Neural progenitor cell (in vitro differentiated cells): ENCODE results near the gene SLC12A7. TPM values are rescaled to one million over a fixed set of nuclear protein-coding genes. Genes with fewer than 3 reads are reported as not detected.

Experiments used
- DNase-seq: peaks from one replicate; pipeline ENCODE4 v3.0.0-alpha.2; 2016; ENCODE audit warnings: low spot score
- H2AFZ ChIP-seq: fragments of 200-600 bp; sonication (generic); replicated peaks from 2 replicates; pipeline ENCODE4 v1.6.1; 2016; ENCODE audit warnings: antibody characterized with exemption
- H3F3A ChIP-seq: fragments of 200-600 bp; sonication (generic); 2 replicates; pipeline ENCODE4 v1.6.1; 2016; ENCODE audit warnings: antibody characterized with exemption, low read depth
- H3K27ac ChIP-seq: fragments of 200-600 bp; sonication (generic); 2 replicates; pipeline ENCODE4 v1.5.1; 2016; ENCODE audit warnings: mild to moderate bottlenecking
- H3K27me3 ChIP-seq: fragments of 200-600 bp; sonication (generic); 2 replicates; pipeline ENCODE4 v1.6.1; 2016; ENCODE audit warnings: mild to moderate bottlenecking, moderate library complexity
- H3K36me3 ChIP-seq: fragments of 200-600 bp; sonication (generic); 2 replicates; pipeline ENCODE4 v1.5.1; 2016
- H3K4me1 ChIP-seq: fragments of 200-600 bp; sonication (generic); 2 replicates; pipeline ENCODE4 v1.6.1; 2016; ENCODE audit warnings: mixed run types
- H3K4me2 ChIP-seq: fragments of 200-600 bp; sonication (generic); 2 replicates; pipeline ENCODE4 v1.6.1; 2016
- H3K4me3 ChIP-seq: fragments of 200-600 bp; sonication (generic); 2 replicates; pipeline ENCODE4 v1.5.1; 2016
- H3K79me2 ChIP-seq: fragments of 200-600 bp; sonication (generic); 2 replicates; pipeline ENCODE4 v1.6.1; 2016; ENCODE audit warnings: low read depth
- H3K9ac ChIP-seq: fragments of 200-600 bp; sonication (generic); 2 replicates; pipeline ENCODE4 v1.6.1; 2016
- H3K9me3 ChIP-seq: fragments of 200-600 bp; sonication (generic); 2 replicates; pipeline ENCODE4 v1.5.1; 2016; ENCODE audit warnings: low read depth
- H4K20me1 ChIP-seq: fragments of 200-600 bp; sonication (generic); 2 replicates; pipeline ENCODE4 v1.6.1; 2016; ENCODE audit warnings: low read depth
- H3K27ac Mint-ChIP-seq: 3 replicates; pipeline ENCODE4 v1.8.0; 2021; ENCODE audit warnings: mixed read lengths
- H3K27me3 Mint-ChIP-seq: 2 replicates; pipeline ENCODE4 v1.8.0; 2022; ENCODE audit warnings: low read depth, mild to moderate bottlenecking, inconsistent platforms, moderate library complexity, mixed read lengths; ENCODE audit not compliant: insufficient read depth
- H3K36me3 Mint-ChIP-seq: 3 replicates; pipeline ENCODE4 v1.8.0; 2021; ENCODE audit warnings: mixed read lengths
- H3K4me1 Mint-ChIP-seq: 3 replicates; pipeline ENCODE4 v1.8.0; 2021; ENCODE audit warnings: mixed read lengths
- H3K4me3 Mint-ChIP-seq: 3 replicates; pipeline ENCODE4 v1.8.0; 2021; ENCODE audit warnings: mild to moderate bottlenecking, moderate library complexity, mixed read lengths
- H3K9me3 Mint-ChIP-seq: 3 replicates; pipeline ENCODE4 v1.8.0; 2020; ENCODE audit warnings: mixed read lengths
- EZH2 ChIP-seq: fragments of 200-600 bp; sonication (generic); IDR thresholded peaks from 2 replicates; pipeline ENCODE4 v1.6.1; 2017; ENCODE audit warnings: antibody characterized with exemption, mild to moderate bottlenecking, moderate library complexity
- EZH2phosphoT487 ChIP-seq: fragments of 200-600 bp; sonication (generic); IDR thresholded peaks from 2 replicates; pipeline ENCODE4 v1.6.1; 2017; ENCODE audit warnings: antibody characterized with exemption
- total RNA-seq: library from RNA; depleted of rRNA; stranded (reverse); fragments of >200 nt; gene quantifications from 2 replicates; pipeline ENCODE4 v1.2.3, GENCODE V29; 2015; ENCODE audit warnings: low replicate concordance
- TF ChIP-seq, protein P1 (sequence below): fragments of 200-600 bp; sonication (generic); IDR thresholded peaks from 2 replicates; pipeline ENCODE4 v1.5.1; 2017; ENCODE audit warnings: antibody characterized with exemption, mild to moderate bottlenecking

The SLC12A7 gene
- total RNA-seq, 1 donor from 2014 or later = 7.5 TPM

DNA sequence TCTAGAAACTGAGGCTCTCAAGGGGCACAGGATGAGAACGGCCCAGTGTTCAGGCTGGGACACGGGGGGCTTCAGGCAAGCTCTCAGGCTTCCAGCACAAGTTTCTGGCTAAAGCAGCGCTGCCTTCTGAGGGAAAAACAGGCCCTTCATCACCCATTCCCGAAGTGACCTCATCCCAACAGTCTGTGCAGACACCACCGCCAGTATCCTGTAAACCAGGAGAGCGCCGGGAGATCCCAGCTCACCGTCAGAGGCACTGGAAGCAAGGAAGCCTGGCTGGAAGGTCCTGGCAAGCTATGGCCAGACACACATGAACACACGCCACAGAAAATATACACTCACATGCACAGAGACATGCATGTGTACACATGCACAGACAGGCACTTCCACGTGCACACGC, 8.8 kb downstream of the SLC12A7 start:
- Histone ChIP-seq H3K79me2 (peaks cover 84% of the 10 kb centered on the region), H4K20me1 (peaks cover 90% of the 10 kb centered on the region), H2AFZ (no peak overlapping the region), H3K9me3 (no peaks in the 10 kb centered on the region), H3K27me3 (no peaks in the 10 kb centered on the region), H3K9ac (no peak overlapping the region), H3K27ac (peak overlapping the region; percentile 97), H3K4me3 (no peak overlapping the region), H3K4me1 (peaks cover 62% of the 10 kb centered on the region), H3K4me2 (peak overlapping the region; percentile 79), H3K36me3 (no peaks in the 10 kb centered on the region), H3F3A (peaks cover 38% of the 10 kb centered on the region)
- Mint-ChIP-seq H3K27ac (peak overlapping the region; percentile 7), H3K4me3 (peak overlapping the region; percentile 0), H3K27me3 (peaks cover 2% of the 10 kb centered on the region), H3K4me1 (peaks cover 49% of the 10 kb centered on the region), H3K9me3 (no peaks in the 10 kb centered on the region), H3K36me3 (no peaks in the 10 kb centered on the region)
- no peak for DNase-seq
- TF ChIP-seq, protein P1, sequence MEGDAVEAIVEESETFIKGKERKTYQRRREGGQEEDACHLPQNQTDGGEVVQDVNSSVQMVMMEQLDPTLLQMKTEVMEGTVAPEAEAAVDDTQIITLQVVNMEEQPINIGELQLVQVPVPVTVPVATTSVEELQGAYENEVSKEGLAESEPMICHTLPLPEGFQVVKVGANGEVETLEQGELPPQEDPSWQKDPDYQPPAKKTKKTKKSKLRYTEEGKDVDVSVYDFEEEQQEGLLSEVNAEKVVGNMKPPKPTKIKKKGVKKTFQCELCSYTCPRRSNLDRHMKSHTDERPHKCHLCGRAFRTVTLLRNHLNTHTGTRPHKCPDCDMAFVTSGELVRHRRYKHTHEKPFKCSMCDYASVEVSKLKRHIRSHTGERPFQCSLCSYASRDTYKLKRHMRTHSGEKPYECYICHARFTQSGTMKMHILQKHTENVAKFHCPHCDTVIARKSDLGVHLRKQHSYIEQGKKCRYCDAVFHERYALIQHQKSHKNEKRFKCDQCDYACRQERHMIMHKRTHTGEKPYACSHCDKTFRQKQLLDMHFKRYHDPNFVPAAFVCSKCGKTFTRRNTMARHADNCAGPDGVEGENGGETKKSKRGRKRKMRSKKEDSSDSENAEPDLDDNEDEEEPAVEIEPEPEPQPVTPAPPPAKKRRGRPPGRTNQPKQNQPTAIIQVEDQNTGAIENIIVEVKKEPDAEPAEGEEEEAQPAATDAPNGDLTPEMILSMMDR = no peak
- no peak for TF ChIP-seq EZH2

GRCh38 chr5:1101961-1102713, 9.7 kb downstream of the SLC12A7 start:
- TF ChIP-seq EZH2phosphoT487 = no peak
- TF ChIP-seq, protein P1 = no peak
- no peak for TF ChIP-seq EZH2

GRCh38 chr5:1100664-1101574, 10.9 kb downstream of the SLC12A7 start:
- Histone ChIP-seq H3K9me3 (no peaks in the 10 kb centered on the region), H3K9ac (no peak overlapping the region), H2AFZ (no peak overlapping the region), H4K20me1 (peaks cover 84% of the 10 kb centered on the region), H3K4me3 (no peak overlapping the region), H3K79me2 (peaks cover 78% of the 10 kb centered on the region), H3F3A (peaks cover 48% of the 10 kb centered on the region), H3K4me1 (peaks cover 68% of the 10 kb centered on the region), H3K27me3 (no peaks in the 10 kb centered on the region), H3K36me3 (no peaks in the 10 kb centered on the region), H3K27ac (peak overlapping the region; percentile 97), H3K4me2 (peak overlapping the region; percentile 79)
- Mint-ChIP-seq H3K36me3 (no peaks in the 10 kb centered on the region), H3K27me3 (peaks cover 2% of the 10 kb centered on the region), H3K9me3 (no peaks in the 10 kb centered on the region), H3K4me1 (peaks cover 49% of the 10 kb centered on the region), H3K27ac (no peak overlapping the region), H3K4me3 (no peak overlapping the region)
- TF ChIP-seq, protein P1 = no peak
- TF ChIP-seq EZH2 = no peak
- no peak for TF ChIP-seq EZH2phosphoT487
- DNase-seq = peak; percentile 50

More at GRCh38 chr5:1101961-1102713, 9.7 kb downstream of the SLC12A7 start:
- H3K4me2 ChIP-seq = peak overlapping the region; percentile 79
- peaks cover 70% of the 10 kb centered on the region for H3K4me1 ChIP-seq
- H2AFZ ChIP-seq = peak overlapping the region; percentile 30
- Mint-ChIP-seq H3K4me1 (peaks cover 47% of the 10 kb centered on the region), H3K36me3 (no peaks in the 10 kb centered on the region), H3K9me3 (no peaks in the 10 kb centered on the region), H3K27ac (peak overlapping the region; percentile 75), H3K27me3 (peaks cover 2% of the 10 kb centered on the region), H3K4me3 (peak overlapping the region; percentile 71)
- peak overlapping the region; percentile 38 for H3K4me3 ChIP-seq
- no peak overlapping the region for H3K9ac ChIP-seq
- peak overlapping the region; percentile 97 for H3K27ac ChIP-seq
- H3K27me3 ChIP-seq = no peaks in the 10 kb centered on the region
- peaks cover 45% of the 10 kb centered on the region for H3F3A ChIP-seq
- peaks cover 81% of the 10 kb centered on the region for H3K79me2 ChIP-seq
- DNase-seq = peak; percentile 94
- H3K9me3 ChIP-seq = no peaks in the 10 kb centered on the region
- H4K20me1 ChIP-seq = peaks cover 88% of the 10 kb centered on the region
- H3K36me3 ChIP-seq = no peaks in the 10 kb centered on the region
